ENCODE measurements around the gene HECW1.

Gene HECW1

DNA sequence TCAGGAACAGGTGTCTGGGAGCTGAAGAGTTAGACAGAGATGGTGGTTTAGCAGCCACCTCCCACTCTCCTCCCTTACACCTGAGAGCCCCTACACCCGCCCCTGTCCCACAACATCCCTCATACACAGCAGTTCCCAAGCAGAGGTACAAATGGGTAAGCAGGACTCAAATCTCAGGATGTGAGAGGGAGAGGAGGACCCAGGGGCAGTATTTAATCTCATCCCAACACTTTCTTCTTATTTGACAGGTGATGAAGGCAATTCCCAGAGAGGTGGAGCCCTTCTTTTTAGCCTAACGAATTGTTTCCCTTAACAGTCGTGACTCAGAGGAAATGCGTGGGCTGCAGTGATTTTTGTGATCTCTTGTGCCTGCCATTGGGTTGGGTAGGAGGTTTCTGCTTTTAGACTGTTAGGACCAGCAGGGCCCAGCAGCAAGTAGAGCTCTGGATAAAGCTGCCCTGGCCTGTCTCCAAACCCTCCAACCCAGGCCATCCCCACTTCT, 191.3 kb downstream of the HECW1 start:
- TF ChIP-seq, protein P1, sequence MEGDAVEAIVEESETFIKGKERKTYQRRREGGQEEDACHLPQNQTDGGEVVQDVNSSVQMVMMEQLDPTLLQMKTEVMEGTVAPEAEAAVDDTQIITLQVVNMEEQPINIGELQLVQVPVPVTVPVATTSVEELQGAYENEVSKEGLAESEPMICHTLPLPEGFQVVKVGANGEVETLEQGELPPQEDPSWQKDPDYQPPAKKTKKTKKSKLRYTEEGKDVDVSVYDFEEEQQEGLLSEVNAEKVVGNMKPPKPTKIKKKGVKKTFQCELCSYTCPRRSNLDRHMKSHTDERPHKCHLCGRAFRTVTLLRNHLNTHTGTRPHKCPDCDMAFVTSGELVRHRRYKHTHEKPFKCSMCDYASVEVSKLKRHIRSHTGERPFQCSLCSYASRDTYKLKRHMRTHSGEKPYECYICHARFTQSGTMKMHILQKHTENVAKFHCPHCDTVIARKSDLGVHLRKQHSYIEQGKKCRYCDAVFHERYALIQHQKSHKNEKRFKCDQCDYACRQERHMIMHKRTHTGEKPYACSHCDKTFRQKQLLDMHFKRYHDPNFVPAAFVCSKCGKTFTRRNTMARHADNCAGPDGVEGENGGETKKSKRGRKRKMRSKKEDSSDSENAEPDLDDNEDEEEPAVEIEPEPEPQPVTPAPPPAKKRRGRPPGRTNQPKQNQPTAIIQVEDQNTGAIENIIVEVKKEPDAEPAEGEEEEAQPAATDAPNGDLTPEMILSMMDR (IDR thresholded peaks at IDR 0.05): no peak
- H3K27me3 Mint-ChIP-seq (ENCODE audit: low read depth, poor library complexity): peaks cover 3% of the 10 kb centered on the region
- DNase-seq: no peak
- H3K9me3 Mint-ChIP-seq: no peaks in the 10 kb centered on the region
- no peak overlapping the region for H3K4me3 Mint-ChIP-seq
- peaks cover 26% of the 10 kb centered on the region for H3K4me1 Mint-ChIP-seq
- H3K27ac Mint-ChIP-seq: no peak overlapping the region
- no peaks in the 10 kb centered on the region for H3K36me3 Mint-ChIP-seq (ENCODE audit: low read depth)

DNA sequence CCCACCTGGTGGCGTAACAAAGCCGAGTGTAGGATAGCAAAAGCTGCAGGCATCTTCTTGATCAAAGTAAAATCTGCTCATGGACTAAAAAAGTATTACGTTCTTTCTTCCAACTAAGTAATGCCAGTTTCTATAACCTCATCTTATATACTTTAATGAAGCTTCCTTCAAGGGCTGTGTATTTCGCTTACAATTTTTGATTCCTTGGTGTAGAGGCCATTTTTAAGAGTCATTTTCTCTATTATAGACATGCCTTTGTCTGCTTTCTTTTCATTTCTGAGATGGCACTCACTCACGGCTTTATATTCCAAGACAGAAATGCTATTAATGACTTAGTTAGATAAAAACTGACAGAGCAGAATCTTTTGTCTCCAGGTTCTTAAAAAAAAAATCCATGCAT, 194.0 kb downstream of the HECW1 start:
- H3K4me3 Mint-ChIP-seq: no peak overlapping the region
- H3K9me3 Mint-ChIP-seq: no peaks in the 10 kb centered on the region
- H3K27me3 Mint-ChIP-seq (ENCODE audit: low read depth, poor library complexity): no peaks in the 10 kb centered on the region
- peaks cover 30% of the 10 kb centered on the region for H3K4me1 Mint-ChIP-seq
- H3K36me3 Mint-ChIP-seq (ENCODE audit: low read depth): no peaks in the 10 kb centered on the region
- TF ChIP-seq, protein P1 (IDR thresholded peaks at IDR 0.05): no peak
- H3K27ac Mint-ChIP-seq: no peak overlapping the region
- no peak for DNase-seq

DNA sequence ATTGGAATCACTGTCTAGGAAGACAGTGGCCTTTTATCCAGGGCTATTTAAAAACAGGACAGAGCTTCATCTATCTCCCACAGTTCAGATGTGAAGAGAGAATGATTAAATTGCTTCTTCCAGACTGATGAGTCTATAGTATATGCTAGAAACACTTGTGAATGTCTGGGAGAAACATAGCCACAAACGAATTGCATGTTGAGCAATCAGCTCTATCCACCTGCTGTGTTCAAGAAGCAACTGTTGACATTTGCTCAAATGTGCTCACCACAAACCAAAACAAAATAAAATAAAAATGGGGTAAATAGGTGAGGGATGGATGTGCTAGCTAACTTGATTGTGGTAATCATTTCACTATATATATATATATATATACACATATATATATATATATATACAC, 195.1 kb downstream of the HECW1 start:
- DNase-seq: no peak
- Mint-ChIP-seq H3K4me3 (no peak overlapping the region), H3K9me3 (no peaks in the 10 kb centered on the region), H3K27me3 (ENCODE audit: low read depth, poor library complexity) (no peaks in the 10 kb centered on the region), H3K36me3 (ENCODE audit: low read depth) (no peaks in the 10 kb centered on the region), H3K27ac (no peak overlapping the region), H3K4me1 (peaks cover 19% of the 10 kb centered on the region)
- TF ChIP-seq, protein P1 (IDR thresholded peaks at IDR 0.05): no peak

DNA sequence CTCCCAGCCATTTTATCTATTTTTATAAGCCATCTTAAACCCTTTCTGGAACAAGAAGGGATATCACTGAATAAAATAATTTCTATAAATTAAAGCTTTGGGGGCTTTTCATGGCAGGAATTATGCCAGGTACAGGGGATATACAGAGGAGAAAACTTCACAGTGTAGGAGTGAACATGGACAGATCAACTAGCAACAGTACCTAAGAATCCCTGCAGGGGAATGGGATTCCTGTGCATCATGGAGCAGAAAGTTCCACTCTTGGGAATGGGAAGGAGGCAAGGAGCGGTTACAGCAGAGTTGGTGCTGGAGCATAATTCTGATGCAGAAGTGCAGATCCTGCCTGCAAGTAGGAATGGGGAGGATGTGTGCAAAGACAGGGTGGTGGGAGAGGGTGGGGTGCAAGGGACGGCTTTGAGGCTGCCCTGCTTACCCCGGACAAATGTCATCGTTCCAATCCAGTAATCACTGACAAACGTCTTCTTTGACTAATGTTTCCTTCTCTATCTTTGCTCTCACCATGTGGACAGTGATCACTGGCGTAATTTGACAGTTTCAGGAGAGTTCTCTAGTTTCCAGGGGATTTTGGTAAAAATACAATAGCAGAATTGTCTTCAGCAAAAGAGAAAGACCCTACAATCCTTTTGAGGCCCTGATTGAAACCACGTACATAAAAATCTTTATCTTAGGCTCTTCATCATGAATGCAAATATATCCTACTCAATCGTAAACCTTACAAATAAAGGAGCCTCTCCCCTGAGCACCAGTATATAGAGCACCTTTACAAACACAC, 196.7 kb downstream of the HECW1 start:
- Mint-ChIP-seq H3K27ac (peak overlapping the region; percentile 6), H3K4me3 (no peak overlapping the region), H3K4me1 (peaks cover 8% of the 10 kb centered on the region), H3K9me3 (no peaks in the 10 kb centered on the region), H3K27me3 (ENCODE audit: low read depth, poor library complexity) (no peaks in the 10 kb centered on the region), H3K36me3 (ENCODE audit: low read depth) (no peaks in the 10 kb centered on the region)
- TF ChIP-seq, protein P1 (IDR thresholded peaks at IDR 0.05): no peak
- no peak for DNase-seq

DNA sequence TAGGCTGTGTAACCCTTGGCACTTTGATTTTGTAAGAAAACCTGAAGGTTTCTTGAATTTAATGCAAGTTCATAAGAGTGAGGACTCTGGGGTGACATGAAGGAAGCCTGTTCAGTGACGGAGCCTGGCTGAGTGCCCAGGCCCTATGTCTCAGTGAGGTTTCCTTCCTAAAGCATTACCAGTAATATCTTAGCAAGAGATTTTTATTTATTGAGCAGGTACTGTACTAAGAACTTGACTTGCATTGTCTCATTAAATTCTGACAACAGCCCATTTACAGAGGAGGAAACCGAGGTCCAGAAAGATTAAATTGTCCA, 197.2 kb downstream of the HECW1 start:
- H3K36me3 Mint-ChIP-seq (ENCODE audit: low read depth): no peaks in the 10 kb centered on the region
- no peak for DNase-seq
- no peak overlapping the region for H3K4me3 Mint-ChIP-seq
- H3K27ac Mint-ChIP-seq: no peak overlapping the region
- TF ChIP-seq, protein P1 (IDR thresholded peaks at IDR 0.05): no peak
- H3K9me3 Mint-ChIP-seq: no peaks in the 10 kb centered on the region
- H3K27me3 Mint-ChIP-seq (ENCODE audit: low read depth, poor library complexity): no peaks in the 10 kb centered on the region
- peaks cover 8% of the 10 kb centered on the region for H3K4me1 Mint-ChIP-seq

DNA sequence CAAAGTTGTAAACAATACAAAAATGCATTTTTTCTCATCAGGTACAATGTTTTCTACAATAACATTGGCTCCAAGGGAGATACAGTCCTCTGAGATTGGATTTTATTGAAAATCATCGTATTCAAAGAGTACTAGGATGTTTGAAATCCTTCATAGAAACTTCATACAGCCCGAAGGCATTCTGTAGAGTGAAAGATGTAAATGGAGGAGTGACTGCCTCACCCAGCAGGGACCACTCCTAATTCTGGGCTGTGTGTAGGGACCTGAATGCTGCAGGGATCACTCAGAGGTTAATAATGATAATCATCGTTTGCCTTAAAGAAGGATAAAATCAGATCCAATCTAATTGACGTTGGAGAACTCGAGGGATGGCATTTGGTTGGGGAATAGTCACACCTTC, 198.6 kb downstream of the HECW1 start:
- TF ChIP-seq, protein P1 (IDR thresholded peaks at IDR 0.05): no peak
- Mint-ChIP-seq H3K27me3 (ENCODE audit: low read depth, poor library complexity) (no peaks in the 10 kb centered on the region), H3K36me3 (ENCODE audit: low read depth) (no peaks in the 10 kb centered on the region), H3K9me3 (no peaks in the 10 kb centered on the region), H3K4me1 (peaks cover 8% of the 10 kb centered on the region), H3K27ac (no peak overlapping the region), H3K4me3 (no peak overlapping the region)
- DNase-seq: no peak
